Neural progenitor cell (in vitro differentiated cells): Measurements from ENCODE around the gene OR6K2.

Experiments used
- CTCF ChIP-seq: fragments of 200-600 bp; sonication (generic); IDR thresholded peaks from 2 replicates; pipeline ENCODE4 v1.5.1; 2017; ENCODE audit warnings: antibody characterized with exemption, mild to moderate bottlenecking
- EZH2 ChIP-seq: fragments of 200-600 bp; sonication (generic); IDR thresholded peaks from 2 replicates; pipeline ENCODE4 v1.6.1; 2017; ENCODE audit warnings: antibody characterized with exemption, mild to moderate bottlenecking, moderate library complexity
- EZH2phosphoT487 ChIP-seq: fragments of 200-600 bp; sonication (generic); IDR thresholded peaks from 2 replicates; pipeline ENCODE4 v1.6.1; 2017; ENCODE audit warnings: antibody characterized with exemption

DNA sequence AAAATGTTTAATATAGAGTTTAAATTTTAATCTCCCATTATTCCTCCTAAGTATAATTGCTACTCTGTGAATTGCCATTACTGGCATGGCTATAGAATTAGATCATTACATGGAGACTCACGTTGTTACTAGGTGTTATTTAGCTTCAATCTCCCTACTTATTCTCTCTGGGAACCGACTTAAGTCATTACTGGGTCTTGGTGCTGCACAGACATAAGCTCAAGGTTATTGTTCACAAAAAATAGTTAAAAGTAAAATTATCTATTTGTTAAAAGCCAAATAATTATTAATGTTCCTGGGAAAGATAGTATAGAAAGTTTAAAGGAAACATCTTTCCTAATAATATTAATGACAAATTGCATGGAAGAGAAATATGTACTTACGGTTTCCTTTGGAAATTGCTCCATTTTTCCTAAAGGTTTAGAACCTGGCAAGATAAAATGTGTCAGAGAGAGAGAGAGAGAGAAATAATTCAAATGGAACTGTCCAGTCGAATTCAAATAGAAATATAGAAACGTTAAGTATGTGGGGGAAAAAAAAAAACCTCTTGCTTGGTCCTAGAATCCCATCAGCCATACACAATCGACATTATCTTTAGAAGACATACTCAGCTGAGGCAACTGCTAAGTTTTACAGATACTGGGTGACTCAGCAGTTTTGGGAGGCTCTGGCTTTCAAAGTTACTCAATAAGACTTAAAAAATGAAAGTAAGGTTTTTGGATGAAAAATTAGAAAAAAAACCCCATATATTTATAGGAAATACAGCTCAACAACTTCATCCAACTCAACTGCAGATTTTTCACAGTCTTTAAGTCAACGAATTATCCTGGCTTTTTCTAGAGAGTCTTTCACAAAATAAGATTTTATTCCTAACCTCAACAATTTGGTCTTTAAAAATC lies 14.1 kb downstream of the OR6K2 start, which contains the start of gene SPTA1:
- TF ChIP-seq EZH2 = no peak
- TF ChIP-seq CTCF = no peak
- TF ChIP-seq EZH2phosphoT487 = no peak
